Effector CD4-positive, alpha-beta T cell (primary cell): ENCODE results near the gene GAS1. TPM values are rescaled to one million over a fixed set of nuclear protein-coding genes. Genes with fewer than 3 reads are reported as not detected.

Source experiments
- DNase-seq: peaks from one replicate; pipeline ENCODE4 v3.0.0-alpha.2; 2020
- total RNA-seq: gene quantifications from one replicate; lab custom pipeline; 2026; lab: John Stamatoyannopoulos, UW

GAS1 gene
- total RNA-seq: not detected

GRCh38 chr9:86947146-86948073 lies at the start of gene GAS1:
Gene GAS1, minus strand, starts transcription at chr9:86947506. Its CDS starts 727 bp downstream, at chr9:86946779.
- peak; percentile 54 for DNase-seq

- no peak for DNase-seq
Observed at GRCh38 chr9:86994231-86994630, 46.9 kb upstream of the GAS1 start.

- no peak for DNase-seq
Observed at GRCh38 chr9:86993830-86994229, 46.5 kb upstream of the GAS1 start.

- no peak for DNase-seq
Observed at GRCh38 chr9:86991077-86991476, 43.8 kb upstream of the GAS1 start.

- DNase-seq: no peak
Observed at GRCh38 chr9:86990290-86990689, 43.0 kb upstream of the GAS1 start.

- DNase-seq: no peak
Observed at GRCh38 chr9:86987900-86988299, 40.6 kb upstream of the GAS1 start.

- no peak for DNase-seq
Observed at GRCh38 chr9:86985132-86985647, 37.9 kb upstream of the GAS1 start.

GRCh38 chr9:86983620-86984259 lies 36.4 kb upstream of the GAS1 start:
- no peak for DNase-seq

- no peak for DNase-seq
Observed at GRCh38 chr9:86983249-86983619, 35.9 kb upstream of the GAS1 start.

- DNase-seq: no peak
Observed at GRCh38 chr9:86980802-86981201, 33.5 kb upstream of the GAS1 start.

GRCh38 chr9:86979657-86980056 lies 32.4 kb upstream of the GAS1 start:
- DNase-seq: no peak

GRCh38 chr9:86978922-86979474 lies 31.7 kb upstream of the GAS1 start:
- no peak for DNase-seq

- DNase-seq: no peak
Observed at GRCh38 chr9:86978413-86978812, 31.1 kb upstream of the GAS1 start.

- no peak for DNase-seq
Observed at GRCh38 chr9:86977205-86977835, 30.0 kb upstream of the GAS1 start.

- DNase-seq: no peak
Observed at GRCh38 chr9:86975606-86976005, 28.3 kb upstream of the GAS1 start.

- no peak for DNase-seq
Observed at GRCh38 chr9:86975036-86975435, 27.7 kb upstream of the GAS1 start.

- DNase-seq: no peak
Observed at GRCh38 chr9:86974421-86974820, 27.1 kb upstream of the GAS1 start.

- no peak for DNase-seq
Observed at GRCh38 chr9:86971742-86972141, 24.4 kb upstream of the GAS1 start.

- DNase-seq: no peak
Observed at GRCh38 chr9:86968258-86968920, 21.1 kb upstream of the GAS1 start.

- no peak for DNase-seq
Observed at GRCh38 chr9:86966852-86967511, 19.7 kb upstream of the GAS1 start.

GRCh38 chr9:86965636-86966395 lies 18.5 kb upstream of the GAS1 start:
- no peak for DNase-seq
